Suprapubic skin (tissue), 4 donors: ENCODE measurements around the gene NEGR1. TPM values are rescaled to one million over a fixed set of nuclear protein-coding genes. Genes with fewer than 3 reads are reported as not detected.

ENCODE experiments used
- DNase-seq, 2 donors: peaks; one replicate each; pipeline ENCODE4 v3.0.0-alpha.2; 2019; ENCODE audit warnings: low spot score in 2 of 2
- H3K27ac ChIP-seq: fragments of 200-600 bp; sonication (generic); one replicate; pipeline ENCODE4 v1.5.1; 2019
- H3K27me3 ChIP-seq: fragments of 200-600 bp; sonication (generic); one replicate; pipeline ENCODE4 v1.5.1; 2019
- H3K36me3 ChIP-seq: fragments of 200-600 bp; sonication (generic); one replicate; pipeline ENCODE4 v1.5.1; 2019
- H3K4me1 ChIP-seq: fragments of 200-600 bp; sonication (generic); one replicate; pipeline ENCODE4 v1.5.1; 2019
- H3K4me3 ChIP-seq: fragments of 200-600 bp; sonication (generic); one replicate; pipeline ENCODE4 v1.5.1; 2019; ENCODE audit warnings: mild to moderate bottlenecking
- H3K9me3 ChIP-seq: fragments of 200-600 bp; sonication (generic); one replicate; pipeline ENCODE4 v1.5.1; 2019
- CTCF ChIP-seq, 2 donors: fragments of 200-600 bp in 1 of 2; fragments of 450-650 bp in 1 of 2; sonication (generic) in 1 of 2; IDR thresholded peaks; one replicate each; pipeline ENCODE4 v1.5.1; 2016 to 2019; ENCODE audit warnings: antibody characterized with exemption in 2 of 2, mild to moderate bottlenecking in 1 of 2, moderate library complexity in 1 of 2
- EP300 ChIP-seq: sonication (generic); formaldehyde crosslinking; IDR thresholded peaks from one replicate; pipeline ENCODE4 v1.6.1; 2017; ENCODE audit warnings: antibody characterized with exemption
- POLR2A ChIP-seq, 2 donors: fragments of 450-650 bp; IDR thresholded peaks; one replicate each; pipeline ENCODE4 v1.6.1; 2017; ENCODE audit warnings: antibody characterized with exemption in 2 of 2, mild to moderate bottlenecking in 2 of 2, moderate library complexity in 2 of 2
- POLR2AphosphoS5 ChIP-seq, 3 donors: sonication (generic); formaldehyde crosslinking; IDR thresholded peaks; one replicate each; pipeline ENCODE4 v1.6.1; 2017; ENCODE audit warnings: antibody characterized with exemption in 3 of 3
- WGBS: methylation state at CpG from one replicate; pipeline ENCODE4 v1.1.5; 2018; 5-methylcytosine and 5-hydroxymethylcytosine counted together
- total RNA-seq, 4 donors: library from RNA; depleted of rRNA; stranded (reverse); fragments of >200 nt; gene quantifications; one replicate each; pipeline ENCODE4 v1.1.0, GENCODE V29; 2016

NEGR1 gene
- total RNA-seq, 4 donors from 2014 or later: 3.0 to 9.9 (median 3.8) TPM

- no peaks in the 10 kb centered on the region for H3K27me3 ChIP-seq
- no peak overlapping the region for H3K4me3 ChIP-seq
- 64% methylated on average over 2 of the region's 2 CpGs for WGBS
- H3K27ac ChIP-seq: no peak overlapping the region
- TF ChIP-seq EP300: no peak
- TF ChIP-seq POLR2AphosphoS5 (IDR thresholded peaks at IDR 0.05): no peak
- TF ChIP-seq CTCF (IDR thresholded peaks at IDR 0.05): no peak
- TF ChIP-seq POLR2A (IDR thresholded peaks at IDR 0.05): no peak
- no peaks in the 10 kb centered on the region for H3K36me3 ChIP-seq
- H3K4me1 ChIP-seq: no peaks in the 10 kb centered on the region
- no peak for DNase-seq
- H3K9me3 ChIP-seq: no peaks in the 10 kb centered on the region
Observed at GRCh38 chr1:71956613-71957285, 325.6 kb downstream of the NEGR1 start.

GRCh38 chr1:71950579-71950978 is 331.8 kb downstream of the NEGR1 start:
- H3K27me3 ChIP-seq: no peaks in the 10 kb centered on the region
- H3K9me3 ChIP-seq: no peaks in the 10 kb centered on the region
- H3K4me1 ChIP-seq: no peaks in the 10 kb centered on the region
- no peak for TF ChIP-seq EP300
- no peak for TF ChIP-seq CTCF (IDR thresholded peaks at IDR 0.05)
- TF ChIP-seq POLR2A (IDR thresholded peaks at IDR 0.05): no peak
- no peak for TF ChIP-seq POLR2AphosphoS5 (IDR thresholded peaks at IDR 0.05)
- DNase-seq: no peak
- no peak overlapping the region for H3K4me3 ChIP-seq
- 77% methylated on average over 2 of the region's 2 CpGs for WGBS
- no peaks in the 10 kb centered on the region for H3K36me3 ChIP-seq
- H3K27ac ChIP-seq: no peak overlapping the region

DNA sequence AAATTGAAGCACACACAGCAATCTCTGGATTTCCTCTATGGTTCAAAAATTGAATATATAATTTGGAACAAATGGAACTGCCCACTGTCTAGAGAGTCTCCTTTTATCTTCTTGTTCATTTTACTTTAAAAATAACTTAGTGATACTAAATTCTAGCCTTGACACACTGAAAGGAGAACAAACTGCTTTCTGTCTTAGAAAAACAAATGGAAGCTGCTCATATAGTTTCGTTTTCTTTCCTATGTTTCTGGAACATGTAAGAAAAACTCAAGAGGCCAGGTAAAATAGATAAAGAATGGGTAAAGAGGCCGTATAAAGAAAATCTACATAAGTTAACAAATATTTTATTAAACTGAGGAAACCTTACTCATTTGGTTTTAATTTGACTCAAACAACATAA is 332.7 kb downstream of the NEGR1 start:
- WGBS: 72% methylated on average over 2 of the region's 2 CpGs
- Histone ChIP-seq H3K4me1 (no peaks in the 10 kb centered on the region), H3K27ac (no peak overlapping the region), H3K9me3 (no peaks in the 10 kb centered on the region), H3K36me3 (no peaks in the 10 kb centered on the region), H3K4me3 (no peak overlapping the region), H3K27me3 (no peaks in the 10 kb centered on the region)
- TF ChIP-seq CTCF (IDR thresholded peaks at IDR 0.05): no peak
- no peak for TF ChIP-seq POLR2A (IDR thresholded peaks at IDR 0.05)
- TF ChIP-seq EP300: no peak
- no peak for TF ChIP-seq POLR2AphosphoS5 (IDR thresholded peaks at IDR 0.05)
- no peak for DNase-seq

DNA sequence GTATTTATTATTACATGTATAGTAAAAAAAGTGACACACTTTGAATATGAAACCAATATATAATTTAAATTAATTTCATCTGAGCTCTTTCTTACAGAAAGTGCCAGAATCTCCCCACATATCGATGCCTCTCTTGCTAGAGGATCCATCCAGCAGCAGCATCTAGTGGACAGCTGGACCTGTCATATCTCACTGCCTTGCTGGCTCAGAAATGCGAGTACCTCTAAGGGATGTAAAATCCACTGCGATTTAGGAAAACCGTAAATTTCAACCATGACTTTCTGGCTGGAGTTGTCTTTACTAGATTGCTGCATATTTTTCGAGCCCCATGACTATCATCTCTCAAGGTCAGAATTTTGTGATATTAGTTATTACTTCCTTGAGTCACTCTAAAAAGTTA is 333.8 kb downstream of the NEGR1 start:
- no peak overlapping the region for H3K27ac ChIP-seq
- no peaks in the 10 kb centered on the region for H3K36me3 ChIP-seq
- 87% methylated on average over 5 of the region's 5 CpGs for WGBS
- H3K4me1 ChIP-seq: no peaks in the 10 kb centered on the region
- no peaks in the 10 kb centered on the region for H3K27me3 ChIP-seq
- DNase-seq: no peak
- TF ChIP-seq CTCF (IDR thresholded peaks at IDR 0.05): no peak
- TF ChIP-seq POLR2AphosphoS5 (IDR thresholded peaks at IDR 0.05): no peak
- TF ChIP-seq EP300: no peak
- TF ChIP-seq POLR2A (IDR thresholded peaks at IDR 0.05): no peak
- H3K9me3 ChIP-seq: no peaks in the 10 kb centered on the region
- H3K4me3 ChIP-seq: no peak overlapping the region

- WGBS: 28% methylated on average over 1 of the region's 1 CpG
- Histone ChIP-seq H3K9me3 (no peaks in the 10 kb centered on the region), H3K27ac (no peak overlapping the region), H3K4me3 (no peak overlapping the region), H3K4me1 (no peaks in the 10 kb centered on the region), H3K36me3 (no peaks in the 10 kb centered on the region), H3K27me3 (no peaks in the 10 kb centered on the region)
- no peak for TF ChIP-seq POLR2A (IDR thresholded peaks at IDR 0.05)
- TF ChIP-seq CTCF (IDR thresholded peaks at IDR 0.05): no peak
- no peak for TF ChIP-seq POLR2AphosphoS5 (IDR thresholded peaks at IDR 0.05)
- TF ChIP-seq EP300: no peak
- no peak for DNase-seq
Observed at GRCh38 chr1:71944006-71944405, 338.3 kb downstream of the NEGR1 start.
